DMS153 treated with DMSO at 0.1 percent for 48 hours (cell line): ENCODE results near the gene AKNAD1.
"Not testable (repeated sequence)": the region's sequence is repeated elsewhere in the genome, so short reads cannot be mapped to it uniquely, and the experiment has no call there.

Experiments used
- DNase-seq: peaks from one replicate; lab custom pipeline; 2025; ENCODE audit not compliant: unreplicated experiment; lab: John Stamatoyannopoulos, UW

AKNAD1 gene

GRCh38 chr1:108785880-108786279 is 71.0 kb downstream of the AKNAD1 start:
- no peak for DNase-seq

GRCh38 chr1:108785264-108785663 is 71.6 kb downstream of the AKNAD1 start:
- no peak for DNase-seq

GRCh38 chr1:108781575-108781944 is 75.3 kb downstream of the AKNAD1 start:
- DNase-seq, result not testable (repeated sequence)

GRCh38 chr1:108780937-108781574 is 75.8 kb downstream of the AKNAD1 start:
- no peak for DNase-seq

GRCh38 chr1:108779455-108779854 is 77.4 kb downstream of the AKNAD1 start:
- no peak for DNase-seq

GRCh38 chr1:108777839-108778238 is 79.1 kb downstream of the AKNAD1 start:
- DNase-seq, result no peak

- no peak for DNase-seq
Observed at GRCh38 chr1:108767708-108768107, 89.2 kb downstream of the AKNAD1 start.

GRCh38 chr1:108767115-108767514 is 89.8 kb downstream of the AKNAD1 start:
- no peak for DNase-seq
